ENCODE measurements around the gene PERP. TPM values are rescaled to one million over a fixed set of nuclear protein-coding genes. Genes with fewer than 3 reads are reported as not detected.

Gene PERP
- 7.7 and 11.7 TPM in 2 replicates for total RNA-seq (2012; rRNA removed)
- polyA plus RNA-seq (2012; rRNA removed), result 21.2 and 21.4 TPM in 2 replicates
- polyA plus RNA-seq (2012; cell fraction: cytosol; rRNA removed), result 13.5 and 26.4 TPM in 2 replicates
- polyA plus RNA-seq (2012; cell fraction: nucleus; rRNA removed; ENCODE audit: low replicate concordance), result 6.8 and 7.7 TPM in 2 replicates
- Bru-seq, nascent RNA, result percentile 77 among the genes with signal in this experiment
- BruChase-seq, experiment 1, labeled RNA remaining after a 6-hour chase, result percentile 80 among the genes with signal in this experiment
- BruChase-seq, experiment 2, labeled RNA remaining after a 2-hour chase, result percentile 71 among the genes with signal in this experiment
- long read RNA-seq, full-length matches to known transcripts, result 478 of 574 reads
- long read RNA-seq, partial matches to known transcripts, result 7 of 574 reads
- long read RNA-seq, other reads (novel, unspliced or antisense), result 89 of 574 reads

- peaks cover 13% of the 10 kb centered on the region for H3K4me1 ChIP-seq (ENCODE audit: control insufficient read depth, insufficient read depth, low read length)
- no peaks in the 10 kb centered on the region for H3K36me3 ChIP-seq (ENCODE audit: control insufficient read depth, insufficient read depth, low read length)
- H3K9ac ChIP-seq (ENCODE audit: low read depth, low read length), result peak within 1 kb of the TSS; percentile 73
- H2BK5ac ChIP-seq (ENCODE audit: low read depth, low read length, poor library complexity, severe bottlenecking), result peak within 1 kb of the TSS; percentile 44
- peak within 1 kb of the TSS; percentile 74 for H3K27ac ChIP-seq (ENCODE audit: insufficient read depth, low read length)
- peaks cover 8% of the 10 kb centered on the region for H3K27me3 ChIP-seq (ENCODE audit: control insufficient read depth, insufficient read depth, low read length)
- ChIA-PET CTCF (interaction anchor here (1.5 to 1.9 kb wide), 3 partner anchors 100 to 106 kb away, joined by 7 to 15 read pairs (median 8); no protein-coding TSS in a partner anchor), POLR2A (ENCODE audit: unreplicated experiment) (interaction anchor here (0.6 kb wide), 1 partner anchor 1820 kb away, joined by 3 read pairs; no protein-coding TSS in a partner anchor)
- peak within 1 kb of the TSS; percentile 90 for H3K4me2 ChIP-seq (ENCODE audit: low read depth, low read length)
- H4K91ac ChIP-seq (ENCODE audit: insufficient read depth, low read depth, low read length), result peak within 1 kb of the TSS; percentile 77
- peak within 1 kb of the TSS; percentile 69 to 73 for H4K8ac ChIP-seq (ENCODE audit: low read depth in 2 of 2, low read length in 2 of 2)
- H3K4ac ChIP-seq (ENCODE audit: low read depth, low read length), result peak within 1 kb of the TSS; percentile 83
- H4K5ac ChIP-seq (ENCODE audit: low read depth, low read length), result peak within 1 kb of the TSS; percentile 79
- peak within 1 kb of the TSS; percentile 84 for H2AFZ ChIP-seq (replicated peaks; ENCODE audit: low read length, poor library complexity)
- ATAC-seq (ENCODE audit: low read depth) (peak; percentile 83), DNase-seq (peak; percentile 38)
- H3K9me1 ChIP-seq (ENCODE audit: insufficient read depth, low read length), result no peaks in the 10 kb centered on the region
- peaks cover 12 to 25% of the 10 kb centered on the region in 2 experiments for H3K79me1 ChIP-seq (ENCODE audit: low read depth in 1 of 2, low read length in 2 of 2)
- 1% methylated on average over 50 of the region's 83 CpGs; no CpG with 5 or more reads in 1 of the 2 experiments for WGBS, 2 experiments (ENCODE audit: extremely low coverage in 2 of 2, insufficient read length in 1 of 2)
- H2BK120ac ChIP-seq (ENCODE audit: low read depth, low read length), result peak within 1 kb of the TSS; percentile 62
- intact Hi-C loops (cut with micrococcal nuclease), result loop anchor here (1.0 to 5.0 kb wide), 2 partner anchors 240 to 402 kb away; partner anchors contain the start of gene TNFAIP3
- peak within 1 kb of the TSS; percentile 54 for H3K18ac ChIP-seq (ENCODE audit: low read depth, low read length)
- H4K20me1 ChIP-seq (ENCODE audit: insufficient read depth, low read length), result no peaks in the 10 kb centered on the region
- in situ Hi-C loops (cut with MboI; ENCODE audit: low sequenced_read_pairs), result loop anchor here (10.0 to 25.0 kb wide), 2 partner anchors 242 to 1255 kb away; partner anchors contain the start of genes CITED2 and TNFAIP3
- H2BK15ac ChIP-seq (ENCODE audit: low read depth, low read length), result peak within 1 kb of the TSS; percentile 31; the same call in 1 of the 3 replicates
- peak within 1 kb of the TSS; percentile 65 for H2AK9ac ChIP-seq (replicated peaks; ENCODE audit: low read depth, low read length, poor library complexity)
- peak within 1 kb of the TSS; percentile 78 for H3K23ac ChIP-seq (ENCODE audit: low read depth, low read length)
- peak within 1 kb of the TSS; percentile 15 for H2BK20ac ChIP-seq (ENCODE audit: low read depth, low read length)
- peak within 1 kb of the TSS; percentile 58; the same call in 1 of the 2 replicates for H3K56ac ChIP-seq (ENCODE audit: extremely low read depth, insufficient read depth, low read length)
- H3K14ac ChIP-seq (replicated peaks; ENCODE audit: low read depth, low read length), result peak within 1 kb of the TSS; percentile 80
- TSS peak; percentile 54 for BruUV-seq (replicated peaks)
- TF ChIP-seq RCOR1 (IDR thresholded peaks at IDR 0.05; ENCODE audit: insufficient replicate concordance, low read length) (no peak), NFE2L2 (IDR thresholded peaks at IDR 0.05; ENCODE audit: low read depth, low read length) (no peak), POLR2A (IDR thresholded peaks at IDR 0.05; ENCODE audit: low read depth, low read length) (peak; percentile 58; the same call in 1 of the 2 replicates), FOS (IDR thresholded peaks at IDR 0.05; ENCODE audit: low read depth, low read length) (0 out of 2 replicates have a peak, but pooled peaks have one; percentile 3)
- peak within 1 kb of the TSS; percentile 25; the same call in 1 of the 2 replicates for H2AK5ac ChIP-seq (ENCODE audit: low read depth, low read length)
- no peaks in the 10 kb centered on the region for H3K9me3 ChIP-seq (ENCODE audit: control insufficient read depth, insufficient read depth, low read length)
- H3K4me3 ChIP-seq (ENCODE audit: insufficient read depth, low read depth, low read length), result peak within 1 kb of the TSS; percentile 96
- dilution Hi-C loops (cut with HindIII; ENCODE audit: low sequenced_read_pairs, unreplicated experiment), result no loop called here
These were observed at the start of gene PERP for GRCh38 chr6:138107078-138107751. TSS of gene PERP (minus strand) at chr6:138107419. CDS start at chr6:138107340, 79 bp downstream.
